Measurements from ENCODE around the gene OCA2.
"Not testable (repeated sequence)": the region's sequence is repeated elsewhere in the genome, so short reads cannot be mapped to it uniquely, and the experiment has no call there.

The OCA2 gene

DNA sequence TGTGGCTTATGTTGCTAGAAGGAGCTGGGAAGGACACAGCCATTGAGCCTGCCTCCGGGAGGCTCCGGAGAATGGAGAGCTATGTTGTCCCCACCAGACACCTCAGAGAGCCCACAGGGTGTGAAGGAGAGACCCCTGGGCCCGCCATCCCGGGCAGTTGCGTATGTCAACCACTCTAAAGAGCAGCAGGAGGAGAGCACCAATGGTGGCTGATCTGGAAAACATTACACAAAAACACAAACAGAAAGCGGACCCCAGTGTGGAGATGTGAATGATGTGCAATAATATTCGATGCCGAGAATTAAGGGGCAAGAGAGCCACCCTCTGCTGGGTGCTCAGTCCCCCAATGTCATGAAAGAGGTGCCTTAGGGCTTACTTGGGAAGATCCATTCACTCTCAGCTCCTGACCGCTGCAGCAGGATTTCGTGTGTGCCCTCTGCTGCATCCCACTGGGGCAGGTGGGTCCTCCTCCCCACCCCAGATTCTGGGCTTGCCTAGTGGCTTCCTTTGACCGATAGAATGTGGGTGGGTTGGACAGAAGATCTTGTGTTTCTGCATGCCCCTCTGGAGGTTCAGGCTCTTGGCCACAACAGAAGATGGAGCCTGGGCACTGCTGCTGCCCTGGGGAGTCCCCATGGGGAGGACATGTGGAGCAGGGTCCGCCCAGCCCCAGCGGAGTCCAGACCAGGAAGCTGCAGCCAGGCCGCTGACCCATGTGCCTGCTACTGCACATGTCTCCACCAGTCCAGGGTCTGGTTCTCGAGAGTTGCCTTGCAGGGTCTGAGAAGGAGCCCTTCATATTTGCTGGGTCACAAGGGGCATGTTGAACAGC lies 245.3 kb downstream of the OCA2 start:
- no peak overlapping the region for H3K4me3 ChIP-seq (ENCODE audit: low read depth, low read length)

- no peak overlapping the region for H3K4me3 ChIP-seq (ENCODE audit: low read depth, low read length)
Observed at GRCh38 chr15:27851858-27852210, 247.3 kb downstream of the OCA2 start.

- H3K4me3 ChIP-seq (ENCODE audit: low read depth, low read length): no peak overlapping the region
Observed at GRCh38 chr15:27850981-27851857, 247.9 kb downstream of the OCA2 start.

- H3K4me3 ChIP-seq (ENCODE audit: low read depth, low read length): no peak overlapping the region
Observed at GRCh38 chr15:27850050-27850449, 249.1 kb downstream of the OCA2 start.

DNA sequence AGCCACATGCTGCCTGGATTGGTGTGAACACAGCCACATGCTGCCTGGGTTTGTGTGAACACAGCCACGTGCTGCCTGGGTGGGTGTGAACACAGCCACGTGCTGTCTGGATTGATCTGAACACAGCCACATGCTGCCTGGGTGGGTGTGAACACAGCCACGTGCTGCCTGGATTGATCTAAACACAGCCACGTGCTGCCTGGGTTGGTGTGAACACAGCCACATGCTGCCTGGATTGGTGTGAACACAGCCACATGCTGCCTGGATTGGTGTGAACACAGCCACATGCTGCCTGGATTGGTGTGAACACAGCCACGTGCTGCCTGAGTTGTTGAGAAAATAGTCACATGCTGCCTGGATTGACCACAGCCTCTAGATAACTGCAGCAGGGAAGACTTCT lies 250.2 kb downstream of the OCA2 start:
- not testable (repeated sequence) for H3K4me3 ChIP-seq (ENCODE audit: low read depth, low read length)

DNA sequence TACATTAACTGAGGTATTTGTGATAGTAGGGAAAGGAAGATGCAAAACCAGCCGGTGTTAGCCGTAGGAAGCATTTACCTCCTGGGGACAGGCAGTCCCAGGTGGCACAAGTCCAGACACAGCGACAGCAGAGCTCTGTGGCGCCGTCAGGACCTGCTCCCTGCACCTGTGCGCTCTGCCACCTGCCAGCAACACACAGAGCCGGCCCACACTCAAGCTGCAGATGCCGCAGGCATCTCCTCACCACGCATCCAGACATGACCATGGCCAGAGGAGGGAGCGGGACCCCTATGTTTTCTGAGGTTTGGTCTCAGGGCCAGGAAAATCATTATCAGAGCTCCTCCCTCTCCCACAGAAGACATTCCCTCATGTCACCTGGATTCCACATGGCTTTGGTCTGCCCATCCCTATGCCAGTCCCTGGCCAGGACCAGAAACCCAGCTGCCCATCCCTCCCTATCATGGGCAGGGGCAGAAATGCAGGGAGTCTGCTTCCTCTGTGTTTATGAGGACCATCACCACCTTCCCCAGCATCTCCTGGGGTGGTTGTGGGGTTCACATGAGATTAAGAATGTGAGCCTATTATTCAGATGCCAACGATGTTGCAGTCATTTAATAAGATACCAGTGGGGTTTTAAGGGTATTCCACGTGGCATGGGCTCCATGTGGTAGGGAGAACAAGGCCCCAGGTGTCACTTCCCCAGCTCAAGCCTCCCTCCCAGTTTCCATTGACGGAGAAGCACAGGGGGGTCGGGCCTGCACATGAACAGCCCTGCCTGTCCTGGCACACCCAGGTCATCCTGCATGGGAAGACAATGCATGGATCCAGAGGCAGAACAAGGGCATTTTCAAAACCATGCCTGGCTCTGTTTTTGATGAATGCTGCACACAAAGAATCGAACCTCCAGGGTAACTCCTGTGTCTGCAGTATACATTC lies 251.1 kb downstream of the OCA2 start:
- no peak overlapping the region for H3K4me3 ChIP-seq (ENCODE audit: low read depth, low read length)

DNA sequence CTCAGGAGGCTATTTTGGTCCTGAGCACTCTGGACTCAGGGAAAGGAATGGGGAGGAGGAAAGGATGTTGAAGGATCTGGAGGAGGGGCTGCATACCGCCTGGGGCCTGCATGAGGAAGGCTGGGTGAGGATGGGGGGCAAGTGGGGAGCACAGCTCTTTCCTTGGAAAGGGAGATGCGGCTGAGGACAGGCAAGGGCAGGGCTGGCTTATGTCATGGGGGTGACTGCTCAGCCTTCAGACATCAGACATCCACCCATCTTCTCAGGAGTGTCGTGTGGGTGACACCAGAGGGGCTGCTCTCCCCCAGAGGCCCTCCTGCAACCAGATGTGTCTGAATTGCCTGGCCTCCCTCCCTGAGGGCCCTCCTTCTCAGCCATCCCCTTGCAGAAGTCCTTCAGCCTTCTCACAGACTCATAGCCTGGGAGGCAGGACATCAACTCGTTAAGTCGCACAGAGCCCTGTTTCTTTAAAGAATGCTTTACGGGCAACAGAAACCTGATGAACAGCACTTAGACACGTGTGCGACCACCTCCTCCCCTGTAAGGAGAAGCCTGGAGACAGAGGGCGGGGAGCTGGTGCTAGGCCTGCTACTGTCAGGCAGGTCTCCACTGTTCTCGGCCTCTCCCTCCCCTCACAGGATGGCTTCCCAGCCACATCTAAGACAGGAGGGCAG lies 252.3 kb downstream of the OCA2 start:
- no peak overlapping the region for H3K4me3 ChIP-seq (ENCODE audit: low read depth, low read length)

DNA sequence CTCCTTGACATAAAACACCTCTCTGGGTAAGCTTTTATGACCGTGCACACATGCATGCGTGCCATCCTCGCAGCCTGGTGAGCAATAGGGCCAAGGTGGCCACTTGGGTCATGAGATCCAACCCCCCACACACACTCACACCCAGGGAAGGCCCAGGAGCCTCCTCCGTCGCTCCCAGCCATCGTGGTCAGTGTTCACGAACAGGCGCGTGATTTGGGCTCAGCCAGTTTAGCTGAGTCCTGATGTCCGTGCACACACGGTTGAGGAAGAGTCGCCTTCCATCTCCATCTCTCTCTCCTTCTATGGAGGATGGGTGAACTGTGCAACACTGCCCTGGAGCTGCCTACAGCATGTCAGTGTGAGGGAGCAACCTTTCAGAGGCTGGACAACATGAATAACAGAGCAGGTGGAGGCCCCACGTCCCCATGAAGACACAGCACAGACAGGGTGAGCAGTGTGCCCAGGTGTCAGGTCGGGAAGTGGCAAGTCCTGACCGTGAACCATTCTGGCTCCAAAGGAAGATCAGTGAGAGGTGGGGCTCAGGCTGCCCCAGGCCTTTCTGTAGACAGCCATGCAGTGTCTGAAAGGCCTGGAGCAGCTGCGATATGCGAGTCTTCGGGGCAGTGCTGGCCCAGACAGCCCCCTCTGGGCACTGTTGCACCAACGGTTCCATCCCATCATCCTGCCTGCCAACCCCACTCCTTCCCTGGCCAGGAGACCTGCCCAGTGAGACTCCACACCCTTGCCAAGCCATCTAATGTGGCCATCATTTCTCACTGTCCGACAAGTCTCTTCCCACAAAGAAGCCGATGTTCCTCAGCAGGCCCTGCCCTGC lies 253.4 kb downstream of the OCA2 start:
- H3K4me3 ChIP-seq (ENCODE audit: low read depth, low read length): no peak overlapping the region

GRCh38 chr15:27844018-27844666 lies 255.0 kb downstream of the OCA2 start:
- H3K4me3 ChIP-seq (ENCODE audit: low read depth, low read length): no peak overlapping the region

DNA sequence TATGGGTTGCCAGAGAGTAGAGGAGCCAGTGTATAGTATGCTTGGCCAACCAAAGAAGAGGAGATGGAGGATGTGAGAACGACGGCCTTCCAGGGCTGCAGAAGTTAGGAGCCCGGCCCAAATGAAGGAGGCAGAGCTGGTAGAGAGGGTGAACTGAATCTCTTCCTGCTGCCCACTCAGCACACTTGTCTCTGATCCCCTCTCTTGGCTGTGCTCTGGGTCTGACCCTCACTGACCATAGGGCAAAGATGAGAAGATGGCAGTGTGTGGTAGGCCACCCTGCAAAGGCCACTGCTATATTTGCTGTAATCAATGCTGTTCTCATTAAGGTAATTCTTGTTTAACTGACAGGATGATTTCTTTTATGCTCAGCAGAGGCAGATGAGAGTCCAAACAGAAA lies 256.0 kb downstream of the OCA2 start:
- H3K4me3 ChIP-seq (ENCODE audit: low read depth, low read length): no peak overlapping the region

DNA sequence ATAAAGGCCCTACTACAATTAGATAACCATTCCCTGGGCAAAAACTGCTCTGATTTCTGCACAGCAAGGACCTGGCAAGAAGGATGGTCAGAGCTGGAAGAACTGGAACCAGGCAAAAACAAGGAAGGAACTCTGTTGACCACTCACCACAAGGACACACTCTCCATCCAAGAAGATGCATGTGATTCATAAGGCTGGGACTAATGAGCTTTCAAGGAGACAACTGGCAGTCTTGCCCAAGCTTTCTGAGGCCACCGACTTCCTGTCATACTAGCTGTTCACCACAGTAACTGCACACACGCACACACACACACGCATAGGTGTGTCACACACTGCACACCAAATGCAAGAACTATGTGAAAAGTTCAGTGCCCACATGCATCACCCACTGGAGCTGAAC lies 256.6 kb downstream of the OCA2 start:
- H3K4me3 ChIP-seq (ENCODE audit: low read depth, low read length): no peak overlapping the region

GRCh38 chr15:27835233-27835939 lies 263.7 kb downstream of the OCA2 start:
- no peak overlapping the region for H3K4me3 ChIP-seq (ENCODE audit: low read depth, low read length)

- H3K4me3 ChIP-seq (ENCODE audit: low read depth, low read length): no peak overlapping the region
Observed at GRCh38 chr15:27834684-27835083, 264.4 kb downstream of the OCA2 start.

- H3K4me3 ChIP-seq (ENCODE audit: low read depth, low read length): no peak overlapping the region
Observed at GRCh38 chr15:27833974-27834373, 265.1 kb downstream of the OCA2 start.

GRCh38 chr15:27833178-27833577 lies 265.9 kb downstream of the OCA2 start:
- H3K4me3 ChIP-seq (ENCODE audit: low read depth, low read length): no peak overlapping the region

DNA sequence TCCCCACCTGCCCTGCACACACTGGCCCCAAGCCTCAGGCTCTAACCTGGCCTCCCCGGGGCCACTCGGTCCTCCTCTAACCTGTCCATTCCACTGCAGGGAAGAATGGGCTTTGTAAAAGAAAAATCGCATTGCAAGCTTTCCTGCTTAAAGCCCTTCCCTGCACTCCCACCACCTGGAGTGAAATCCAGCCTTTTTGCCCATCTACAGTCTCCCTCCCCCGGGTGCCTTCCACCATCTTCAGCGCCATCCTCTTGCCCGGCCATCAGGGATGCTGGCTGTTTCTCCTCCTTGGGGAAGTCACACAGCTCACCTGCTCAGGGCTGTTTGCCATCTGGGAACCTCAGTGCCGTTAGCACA lies 266.9 kb downstream of the OCA2 start:
- H3K4me3 ChIP-seq (ENCODE audit: low read depth, low read length): no peak overlapping the region

DNA sequence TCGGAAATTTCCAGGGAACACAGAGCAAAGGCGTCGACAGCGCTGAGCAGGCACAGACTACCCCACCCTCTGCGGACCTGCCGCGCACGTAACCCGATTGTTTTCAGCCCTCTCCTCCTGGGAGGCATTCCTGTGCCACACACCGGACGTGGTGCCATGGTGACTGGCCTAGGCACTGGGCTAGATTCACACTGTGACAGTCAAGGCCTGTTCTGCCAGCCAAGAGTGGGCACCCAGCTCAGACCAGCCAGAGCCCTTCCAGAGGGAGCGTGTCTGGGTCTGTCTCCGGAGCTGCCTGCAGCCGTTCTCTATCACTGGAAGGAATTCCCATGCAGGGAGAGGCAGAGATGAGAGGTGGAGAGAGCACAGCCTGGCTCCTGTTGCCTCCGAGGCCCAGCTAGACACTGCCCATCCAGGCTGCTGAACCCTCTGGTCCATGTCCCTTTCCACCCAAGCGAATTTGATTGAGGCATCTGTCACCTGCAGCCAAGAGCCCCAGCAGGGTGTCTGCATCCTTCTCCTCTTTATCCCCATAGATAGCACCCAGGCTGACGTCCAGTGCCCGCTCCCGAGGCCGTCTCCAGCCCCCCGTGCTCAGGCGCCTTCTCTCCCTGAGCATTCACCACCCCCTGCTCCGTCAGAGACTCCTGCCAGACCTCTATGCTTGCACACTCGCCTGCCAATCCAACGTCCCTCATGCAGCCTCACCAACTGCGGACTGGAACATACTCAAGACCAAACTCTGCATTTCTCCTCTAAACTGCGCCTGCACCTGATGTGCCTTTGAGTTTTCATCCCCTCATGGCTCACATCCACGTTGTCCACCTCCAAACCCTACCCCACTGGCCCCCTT lies 267.5 kb downstream of the OCA2 start:
- H3K4me3 ChIP-seq (ENCODE audit: low read depth, low read length): no peak overlapping the region

- H3K4me3 ChIP-seq (ENCODE audit: low read depth, low read length): no peak overlapping the region
Observed at GRCh38 chr15:27828746-27829145, 270.4 kb downstream of the OCA2 start.
